Right lobe of liver (tissue), 6 donors: ENCODE data around the gene ING2. TPM values are rescaled to one million over a fixed set of nuclear protein-coding genes. Genes with fewer than 3 reads are reported as not detected.
A peak's percentile ranks its signal among the peaks of the same experiment; 100 is the strongest.

ENCODE experiments used
- ATAC-seq, 4 donors: fragments of 200-7000 bp; cut with Tn5 transposase; one replicate each; pipeline ENCODE4 v1.9.1; 2020; ENCODE audit warnings: mild to moderate bottlenecking in 4 of 4, moderate library complexity in 4 of 4
- DNase-seq, 3 donors: peaks; one replicate each; pipeline ENCODE4 v3.0.0-alpha.2; 2020
- H3K27ac ChIP-seq, 3 donors: fragments of 200-600 bp; one replicate each; pipeline ENCODE4 v1.8.0; 2022
- H3K27me3 ChIP-seq, 2 donors: fragments of 200-600 bp; one replicate each; pipeline ENCODE4 v1.8.0; 2022
- H3K36me3 ChIP-seq, 4 donors: fragments of 200-600 bp; sonication (generic) in 1 of 4; one replicate each; pipeline versions ENCODE4 v1.5.1 to v1.8.0; 2017 to 2022; ENCODE audit warnings: control low read depth in 1 of 4
- H3K4me1 ChIP-seq, 4 donors: fragments of 200-600 bp; sonication (generic) in 1 of 4; one replicate each; pipeline versions ENCODE4 v1.5.1 to v1.8.0; 2017 to 2022; ENCODE audit warnings: control low read depth in 1 of 4
- H3K4me3 ChIP-seq, 3 donors: fragments of 200-600 bp; one replicate each; pipeline ENCODE4 v1.8.0; 2022
- H3K9me3 ChIP-seq, 4 donors: fragments of 200-600 bp; sonication (generic) in 1 of 4; one replicate each; pipeline versions ENCODE4 v1.5.1 to v1.8.0; 2017 to 2022; ENCODE audit warnings: control low read depth in 1 of 4
- CTCF ChIP-seq, 4 donors: fragments of 200-600 bp in 3 of 4; fragments of 450-650 bp in 1 of 4; IDR thresholded peaks; one replicate each; pipeline versions ENCODE4 v1.5.1 to v1.8.0; 2016 to 2022; ENCODE audit warnings: antibody characterized with exemption in 4 of 4, mild to moderate bottlenecking in 2 of 4
- POLR2A ChIP-seq: fragments of 450-650 bp; IDR thresholded peaks from one replicate; pipeline ENCODE4 v1.6.1; 2017; ENCODE audit warnings: antibody characterized with exemption, mild to moderate bottlenecking
- WGBS: methylation state at CpG from one replicate; pipeline ENCODE4 v1.1.6; 2018; ENCODE audit warnings: low coverage, low lambda C conversion rate; ENCODE audit not compliant: insufficient coverage; ENCODE audit errors: missing lambda C conversion rate; 5-methylcytosine and 5-hydroxymethylcytosine counted together
- intact Hi-C, 2 donors: fragments of 100-400 bp; cut with DNase I; formaldehyde crosslinking; loops; one replicate each; pipeline versions ENCODE4 v1.11.2 to v1.14.1; 2022
- total RNA-seq, 6 experiments: library from RNA; depleted of rRNA in 2 of 6; stranded (reverse); fragments of >200 nt in 2 of 6; fragmentation: NEBNext Ultra II Directional in 3 of 6; extraction: Animal tissue kit (Norgen Biotek cat#: 25700) in 3 of 6; gene quantifications; one replicate each; pipeline versions ENCODE4 v1.1.0 to v1.2.4, GENCODE V29; 2016 to 2023
- donor health status: DM: no; HTN: yes; CAD: no.
- donor health status: DM: no; HTN: no; CAD: no.
- donor health status: DM: no; HTN: no; CAD: no.
- donor health status: DM: no; HTN: yes; CAD: no.
- donor health status: DM: no; HTN: yes; CAD: no.

Gene ING2
- total RNA-seq, 6 experiments from 2014 or later: 3.5 to 7.3 (median 5.6) TPM

DNA sequence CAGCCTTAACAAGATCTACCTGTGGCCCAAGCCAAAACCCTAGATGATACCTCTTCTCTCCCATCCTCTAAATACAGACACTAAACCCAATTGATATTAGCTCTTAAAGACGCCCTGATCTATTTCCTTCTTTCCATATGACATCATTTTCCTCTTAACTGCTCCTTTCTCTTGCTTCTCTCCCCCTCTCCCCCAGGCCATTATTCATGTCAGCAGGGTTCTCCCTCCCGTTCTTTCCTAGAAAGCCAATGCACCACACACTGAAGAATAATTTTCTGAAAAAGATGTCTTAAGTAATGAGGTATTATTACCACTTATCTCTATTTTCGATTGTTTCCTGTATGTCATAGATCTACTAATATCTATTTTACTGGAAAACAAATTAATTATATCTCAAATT lies 9.7 kb upstream of the ING2 start:
- DNase-seq (no peak), ATAC-seq (no peak)
- no peaks in the 10 kb centered on the region for H3K9me3 ChIP-seq
- H3K4me1 ChIP-seq: no peaks in the 10 kb centered on the region
- H3K27me3 ChIP-seq: no peaks in the 10 kb centered on the region
- no peak overlapping the region for H3K27ac ChIP-seq
- 87% methylated on average over 3 of the region's 3 CpGs for WGBS
- no peaks in the 10 kb centered on the region for H3K36me3 ChIP-seq
- intact Hi-C loops: no loop called here
- H3K4me3 ChIP-seq: no peak overlapping the region
- TF ChIP-seq CTCF (IDR thresholded peaks at IDR 0.05) (no peak), POLR2A (no peak)

GRCh38 chr4:183499389-183499788 lies 5.5 kb upstream of the ING2 start:
- 6% methylated on average over 2 of the region's 2 CpGs for WGBS
- Histone ChIP-seq H3K27ac (no peak overlapping the region), H3K36me3 (no peaks in the 10 kb centered on the region), H3K9me3 (no peaks in the 10 kb centered on the region), H3K4me3 (no peak overlapping the region), H3K4me1 (peaks cover 0 to 9% (median 4%) of the 10 kb centered on the region in 4 donors), H3K27me3 (no peaks in the 10 kb centered on the region)
- intact Hi-C loops: no loop called here
- DNase-seq (no peak), ATAC-seq (peak in 1 of 4 donors; percentile 17)
- TF ChIP-seq POLR2A (no peak), CTCF (IDR thresholded peaks at IDR 0.05) (no peak)

DNA sequence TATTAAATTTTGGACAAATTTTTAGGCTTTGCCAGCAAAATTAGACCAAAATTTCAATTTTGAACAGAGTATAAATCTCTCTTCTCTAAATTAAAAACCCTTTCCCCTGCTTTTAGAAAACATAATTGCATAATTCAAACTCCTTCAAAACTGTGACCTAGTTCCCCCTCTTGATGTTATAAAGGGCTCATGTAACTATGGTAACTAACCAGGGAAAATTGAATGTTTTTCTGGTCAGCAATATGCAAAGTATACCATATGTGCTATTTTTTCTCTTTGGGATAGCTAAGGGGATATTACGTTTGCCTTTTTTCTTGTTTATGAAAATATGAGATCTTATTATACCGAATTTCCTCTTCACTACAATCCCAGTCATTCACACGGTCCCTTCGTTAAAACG lies 5.1 kb upstream of the ING2 start:
- no peak overlapping the region for H3K27ac ChIP-seq
- no peak overlapping the region for H3K4me3 ChIP-seq
- 82% methylated on average over 5 of the region's 5 CpGs for WGBS
- TF ChIP-seq POLR2A (no peak), CTCF (IDR thresholded peaks at IDR 0.05) (no peak)
- H3K9me3 ChIP-seq: no peaks in the 10 kb centered on the region
- intact Hi-C loops: no loop called here
- no peaks in the 10 kb centered on the region for H3K27me3 ChIP-seq
- no peak for DNase-seq
- H3K4me1 ChIP-seq: peaks cover 0 to 9% (median 4%) of the 10 kb centered on the region in 4 donors
- no peaks in the 10 kb centered on the region for H3K36me3 ChIP-seq
- ATAC-seq: no peak

GRCh38 chr4:183503497-183504063 lies 1.3 kb upstream of the ING2 start:
- peak in 1 of 4 donors; percentile 1 for ATAC-seq
- peaks cover 0 to 18% (median 4%) of the 10 kb centered on the region in 4 donors for H3K4me1 ChIP-seq
- peak overlapping the region; percentile 74 to 96 (median 92) for H3K27ac ChIP-seq
- no peak for DNase-seq
- no peaks in the 10 kb centered on the region for H3K27me3 ChIP-seq
- intact Hi-C loops: no loop called here
- WGBS: under 1% methylated on average over 15 of the region's 15 CpGs
- H3K36me3 ChIP-seq: no peaks in the 10 kb centered on the region
- TF ChIP-seq POLR2A (no peak), CTCF (IDR thresholded peaks at IDR 0.05) (no peak)
- no peaks in the 10 kb centered on the region for H3K9me3 ChIP-seq
- peak overlapping the region; percentile 81 to 96 (median 92) for H3K4me3 ChIP-seq
